GM19467 (cell line): ENCODE data around the gene QRICH2.
"Not testable (repeated sequence)": the region's sequence is repeated elsewhere in the genome, so short reads cannot be mapped to it uniquely, and the experiment has no call there.

Experiments used
- ATAC-seq: cut with Tn5 transposase; IDR thresholded peaks from one replicate; pipeline ENCODE4 v1.9.1; 2021; ENCODE audit warnings: mild to moderate bottlenecking, moderate library complexity; ENCODE audit not compliant: unreplicated experiment

QRICH2 gene

GRCh38 chr17:76233588-76234353 lies 74.3 kb downstream of the QRICH2 start:
- no peak for ATAC-seq

DNA sequence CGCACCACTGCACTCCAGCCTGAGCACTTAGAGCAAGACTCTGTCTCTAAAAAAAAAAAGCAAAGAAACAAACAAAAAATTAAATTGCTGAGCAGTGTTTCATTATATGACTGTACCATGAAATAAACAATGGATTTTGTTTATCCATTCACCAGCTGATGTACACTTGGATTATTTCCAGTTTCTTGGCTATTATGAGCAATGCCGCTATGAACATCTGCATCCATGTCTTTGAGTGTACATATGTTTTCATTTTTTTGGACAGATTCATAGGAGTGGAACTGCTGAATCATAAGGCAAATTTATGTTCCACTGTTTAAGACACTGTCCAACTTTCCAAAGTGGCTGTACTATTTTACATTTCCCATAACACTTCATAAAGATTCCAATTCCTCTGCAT lies 75.7 kb downstream of the QRICH2 start:
- ATAC-seq: no peak

GRCh38 chr17:76226749-76227148 lies 81.3 kb downstream of the QRICH2 start:
- not testable (repeated sequence) for ATAC-seq

- not testable (repeated sequence) for ATAC-seq
Observed at GRCh38 chr17:76225373-76226086, 82.5 kb downstream of the QRICH2 start.
